K562 (cell line): ENCODE data around the gene U2AF1L4. TPM values are rescaled to one million over a fixed set of nuclear protein-coding genes. Genes with fewer than 3 reads are reported as not detected.

Source experiments
- ARNT ChIP-seq, 2 experiments: fragments of 450-650 bp; IDR thresholded peaks; 2 replicates each; pipeline ENCODE4 v1.6.1; 2016; ENCODE audit warnings: mild to moderate bottlenecking in 1 of 2
- CEBPB ChIP-seq: fragments of 450-650 bp; IDR thresholded peaks from 2 replicates; pipeline ENCODE4 v1.6.1; 2016; ENCODE audit warnings: missing genetic modification characterization, missing compliant biosample characterization
- CHD7 ChIP-seq: fragments of 200-600 bp; sonication (generic); IDR thresholded peaks from one replicate; pipeline ENCODE4 v1.6.1; 2012; ENCODE audit warnings: mild to moderate bottlenecking, low read depth, low read length, inconsistent platforms
- E2F1 ChIP-seq: sonication (generic); formaldehyde crosslinking; IDR thresholded peaks from 2 replicates; pipeline ENCODE4 v1.8.1; 2023; ENCODE audit warnings: mild to moderate bottlenecking, missing genetic modification reagents, moderate library complexity
- NR1H2 ChIP-seq: sonication (generic); formaldehyde crosslinking; IDR thresholded peaks from 2 replicates; pipeline ENCODE4 v1.4.0; 2020; ENCODE audit warnings: mild to moderate bottlenecking, missing genetic modification reagents
- POU5F1 ChIP-seq: fragments of 150-350 bp; IDR thresholded peaks from 2 replicates; pipeline ENCODE4 v1.6.1; 2014; ENCODE audit warnings: borderline replicate concordance, low read length, low read depth, mild to moderate bottlenecking; ENCODE audit not compliant: partially characterized antibody
- RAD21 ChIP-seq, 2 experiments: fragments of 250-450 bp in 1 of 2; fragments of 450-650 bp in 1 of 2; sonication (Bioruptor Pico) in 1 of 2; formaldehyde crosslinking in 1 of 2; IDR thresholded peaks in 1 of 2; conservative IDR thresholded peaks in 1 of 2; 2 replicates each; pipeline versions ENCODE4 v1.4.0 to v1.8.0; 2020 to 2022; ENCODE audit warnings: mild to moderate bottlenecking in 2 of 2, moderate library complexity in 1 of 2
- TGIF2 ChIP-seq: sonication (generic); formaldehyde crosslinking; IDR thresholded peaks from 2 replicates; pipeline ENCODE4 v1.8.1; 2022; ENCODE audit warnings: mild to moderate bottlenecking, missing genetic modification reagents, moderate library complexity
- ZNF133 ChIP-seq: fragments of 250-450 bp; sonication (Bioruptor Pico); IDR thresholded peaks from 2 replicates; pipeline ENCODE4 v1.4.0; 2020; ENCODE audit warnings: mild to moderate bottlenecking
- ZNF766 ChIP-seq: fragments of 200-800 bp; sonication (Bioruptor generic); conservative IDR thresholded peaks from 2 replicates; pipeline ENCODE4 v1.6.1; 2016; ENCODE audit warnings: missing genetic modification characterization, missing compliant biosample characterization
- polyA plus RNA-seq, 8 experiments: library from polyadenylated mRNA; depleted of rRNA in 4 of 8; stranded (reverse) in 5 of 8; unstranded in 3 of 8; fragments of >200 nt; fragmentation: Nextera tagmentation in 2 of 8; fragmentation: Illumina TruSeq in 1 of 8; extraction: Ambion mirVana in 2 of 8; extraction: Trizol in 1 of 8; gene quantifications; 2 replicates each; pipeline versions ENCODE4 v1.2.1 to v1.2.3, GENCODE V29; 2011 to 2014; ENCODE audit warnings: inconsistent platforms in 1 of 8, missing spikeins in 1 of 8
- total RNA-seq, 7 experiments: library from RNA; depleted of rRNA in 6 of 7; stranded (reverse); fragments of >200 nt in 6 of 7; fragmentation: Illumina TruSeq in 2 of 7; extraction: Trizol in 2 of 7; gene quantifications; 2 replicates each; pipeline versions ENCODE4 v1.2.1 to v1.2.3, GENCODE V29; 2011 to 2021; ENCODE audit warnings: low replicate concordance in 1 of 7
- TF ChIP-seq, protein P1 (sequence below), 2 experiments: IDR thresholded peaks; 2 replicates each; pipeline ENCODE4 v1.6.1; 2011; ENCODE audit warnings: borderline replicate concordance in 1 of 2, control low read depth in 1 of 2, low read depth in 1 of 2, low read length in 1 of 2, mild to moderate bottlenecking in 1 of 2, mixed read lengths in 1 of 2, moderate library complexity in 1 of 2; ENCODE audit not compliant: insufficient read depth in 1 of 2, insufficient read length in 1 of 2, poor library complexity in 1 of 2, severe bottlenecking in 1 of 2; ENCODE audit errors: extremely low read depth in 1 of 2

The U2AF1L4 gene
- total and polyA plus RNA-seq, 9 of the 15 experiments (the other 6 are each of a cell fraction or from before 2014, with no cell fraction given): 8.4 to 19.5 (median 12.6) TPM

GRCh38 chr19:35748106-35749020 lies 3.1 kb upstream of the U2AF1L4 start, which contains the start of gene LIN37 (continued):
- 0 out of 2 replicates have a peak, but pooled peaks have one; percentile 53 for TF ChIP-seq E2F1 (CRISPR knock-in tag)
- no peak for TF ChIP-seq RAD21 (CRISPR knock-in tag; conservative IDR thresholded peaks at IDR 0.05 in 1 of 2, IDR thresholded peaks at IDR 0.05 in 1 of 2)
- no peak; the same call in 1 of the 2 replicates for TF ChIP-seq TGIF2 (CRISPR knock-in tag)
- no peak for TF ChIP-seq ZNF133 (CRISPR knock-in tag)
- no peak for TF ChIP-seq CHD7
- peak; percentile 84 for TF ChIP-seq POU5F1
- TF ChIP-seq, protein P1, sequence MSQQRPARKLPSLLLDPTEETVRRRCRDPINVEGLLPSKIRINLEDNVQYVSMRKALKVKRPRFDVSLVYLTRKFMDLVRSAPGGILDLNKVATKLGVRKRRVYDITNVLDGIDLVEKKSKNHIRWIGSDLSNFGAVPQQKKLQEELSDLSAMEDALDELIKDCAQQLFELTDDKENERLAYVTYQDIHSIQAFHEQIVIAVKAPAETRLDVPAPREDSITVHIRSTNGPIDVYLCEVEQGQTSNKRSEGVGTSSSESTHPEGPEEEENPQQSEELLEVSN (IDR thresholded peaks at IDR 0.05; ENCODE audit: borderline replicate concordance in 1 of 2, extremely low read depth in 1 of 2, insufficient read depth in 1 of 2, insufficient read length in 1 of 2, low read depth in 1 of 2, low read length in 1 of 2, poor library complexity in 1 of 2, severe bottlenecking in 1 of 2): peak; percentile 21 to 36
- no peak; a peak in 1 of 4 replicates for TF ChIP-seq ARNT (IDR thresholded peaks at IDR 0.05)
- TF ChIP-seq NR1H2 (CRISPR knock-in tag): no peak
- TF ChIP-seq CEBPB: peak; percentile 99
- TF ChIP-seq ZNF766 (CRISPR knock-in tag): peak; percentile 83; the same call in 1 of the 2 replicates
